ENCODE measurements around the gene CIZ1. TPM values are rescaled to one million over a fixed set of nuclear protein-coding genes. Genes with fewer than 3 reads are reported as not detected.

The CIZ1 gene
- total RNA-seq, 1 donor from 2014 or later: 164 TPM

GRCh38 chr9:128125580-128126354, 65.6 kb downstream of the CIZ1 start:
- Mint-ChIP-seq H3K9me3 (ENCODE audit: low read depth) (peaks cover 5% of the 10 kb centered on the region), H3K36me3 (ENCODE audit: insufficient read depth) (peaks cover 4% of the 10 kb centered on the region), H3K27me3 (peaks cover 3% of the 10 kb centered on the region), H3K4me3 (ENCODE audit: low read depth) (peak overlapping the region; percentile 77), H3K4me1 (ENCODE audit: low read depth) (peaks cover 7% of the 10 kb centered on the region), H3K27ac (no peak overlapping the region)
- TF ChIP-seq, protein P1, sequence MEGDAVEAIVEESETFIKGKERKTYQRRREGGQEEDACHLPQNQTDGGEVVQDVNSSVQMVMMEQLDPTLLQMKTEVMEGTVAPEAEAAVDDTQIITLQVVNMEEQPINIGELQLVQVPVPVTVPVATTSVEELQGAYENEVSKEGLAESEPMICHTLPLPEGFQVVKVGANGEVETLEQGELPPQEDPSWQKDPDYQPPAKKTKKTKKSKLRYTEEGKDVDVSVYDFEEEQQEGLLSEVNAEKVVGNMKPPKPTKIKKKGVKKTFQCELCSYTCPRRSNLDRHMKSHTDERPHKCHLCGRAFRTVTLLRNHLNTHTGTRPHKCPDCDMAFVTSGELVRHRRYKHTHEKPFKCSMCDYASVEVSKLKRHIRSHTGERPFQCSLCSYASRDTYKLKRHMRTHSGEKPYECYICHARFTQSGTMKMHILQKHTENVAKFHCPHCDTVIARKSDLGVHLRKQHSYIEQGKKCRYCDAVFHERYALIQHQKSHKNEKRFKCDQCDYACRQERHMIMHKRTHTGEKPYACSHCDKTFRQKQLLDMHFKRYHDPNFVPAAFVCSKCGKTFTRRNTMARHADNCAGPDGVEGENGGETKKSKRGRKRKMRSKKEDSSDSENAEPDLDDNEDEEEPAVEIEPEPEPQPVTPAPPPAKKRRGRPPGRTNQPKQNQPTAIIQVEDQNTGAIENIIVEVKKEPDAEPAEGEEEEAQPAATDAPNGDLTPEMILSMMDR (IDR thresholded peaks at IDR 0.05; ENCODE audit: unreplicated experiment): no peak
- DNase-seq (ENCODE audit: low spot score, unreplicated experiment): no peak

DNA sequence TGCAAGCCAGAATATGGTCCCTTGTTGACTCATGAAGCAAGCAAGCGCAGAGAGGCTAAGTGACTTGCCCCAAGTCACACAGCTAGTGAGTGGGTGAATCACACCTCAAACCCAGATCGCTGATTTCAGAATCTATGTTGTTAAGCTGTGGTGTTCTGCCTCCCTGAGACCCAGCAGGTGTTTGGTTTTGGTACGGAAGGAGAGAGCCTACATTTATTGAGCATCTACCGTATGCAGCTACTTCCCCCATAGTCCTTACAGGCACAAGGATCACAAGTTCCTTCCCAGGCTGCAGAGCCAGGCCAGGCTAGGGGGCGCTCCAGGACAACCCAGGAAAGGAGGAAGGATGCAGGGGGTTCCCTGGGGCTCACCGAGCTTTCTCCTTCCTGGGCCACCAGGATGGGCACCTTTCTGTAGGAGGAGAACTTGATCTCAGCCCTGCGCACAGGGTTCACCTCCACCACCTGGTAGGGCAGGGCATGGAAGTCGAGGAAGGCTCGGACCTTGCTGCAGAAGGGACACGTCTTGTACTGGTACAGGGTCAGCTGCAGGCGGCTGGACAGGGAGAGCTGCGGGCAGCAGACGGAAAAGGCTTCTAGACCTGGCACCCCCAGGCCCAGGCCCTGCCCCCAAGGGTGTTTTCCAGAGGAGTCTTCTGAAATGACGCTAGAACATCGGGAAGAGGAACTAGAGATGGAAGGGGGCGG, 66.3 kb downstream of the CIZ1 start:
- peaks cover 4% of the 10 kb centered on the region for H3K36me3 Mint-ChIP-seq (ENCODE audit: insufficient read depth)
- DNase-seq (ENCODE audit: low spot score, unreplicated experiment): peak; percentile 37
- TF ChIP-seq, protein P1 (IDR thresholded peaks at IDR 0.05; ENCODE audit: unreplicated experiment): peak; percentile 57
- H3K27ac Mint-ChIP-seq: no peak overlapping the region
- H3K4me3 Mint-ChIP-seq (ENCODE audit: low read depth): peak overlapping the region; percentile 41
- peaks cover 5% of the 10 kb centered on the region for H3K9me3 Mint-ChIP-seq (ENCODE audit: low read depth)
- peaks cover 7% of the 10 kb centered on the region for H3K4me1 Mint-ChIP-seq (ENCODE audit: low read depth)
- H3K27me3 Mint-ChIP-seq: peaks cover 3% of the 10 kb centered on the region

DNA sequence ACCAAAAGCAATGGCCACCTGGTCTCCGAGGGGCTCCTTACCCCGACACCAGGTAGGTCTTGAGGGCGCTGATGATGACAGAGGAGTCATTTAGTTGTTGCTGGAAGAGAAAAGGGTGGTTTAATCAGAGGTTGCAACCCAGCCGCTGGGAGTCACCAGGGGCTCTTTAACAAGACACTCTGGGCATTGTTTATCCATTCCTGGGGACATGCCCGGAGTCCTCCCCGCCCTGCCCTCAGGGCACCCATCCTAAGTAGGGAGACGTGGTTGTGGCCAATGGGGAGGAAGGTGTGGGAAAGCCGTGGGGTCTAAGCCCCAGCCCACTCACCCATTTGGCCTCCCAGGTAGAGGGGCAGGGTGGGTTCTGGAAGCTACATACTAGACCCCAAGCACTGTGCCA, 66.9 kb downstream of the CIZ1 start:
- H3K4me1 Mint-ChIP-seq (ENCODE audit: low read depth): peaks cover 7% of the 10 kb centered on the region
- peaks cover 4% of the 10 kb centered on the region for H3K36me3 Mint-ChIP-seq (ENCODE audit: insufficient read depth)
- peaks cover 3% of the 10 kb centered on the region for H3K27me3 Mint-ChIP-seq
- H3K27ac Mint-ChIP-seq: no peak overlapping the region
- H3K4me3 Mint-ChIP-seq (ENCODE audit: low read depth): no peak overlapping the region
- peaks cover 3% of the 10 kb centered on the region for H3K9me3 Mint-ChIP-seq (ENCODE audit: low read depth)
- TF ChIP-seq, protein P1 (IDR thresholded peaks at IDR 0.05; ENCODE audit: unreplicated experiment): no peak
- DNase-seq (ENCODE audit: low spot score, unreplicated experiment): no peak

GRCh38 chr9:128123451-128124080, 67.8 kb downstream of the CIZ1 start:
- H3K27ac Mint-ChIP-seq: no peak overlapping the region
- H3K4me3 Mint-ChIP-seq (ENCODE audit: low read depth): no peak overlapping the region
- peaks cover 4% of the 10 kb centered on the region for H3K36me3 Mint-ChIP-seq (ENCODE audit: insufficient read depth)
- TF ChIP-seq, protein P1 (IDR thresholded peaks at IDR 0.05; ENCODE audit: unreplicated experiment): no peak
- H3K27me3 Mint-ChIP-seq: no peaks in the 10 kb centered on the region
- no peaks in the 10 kb centered on the region for H3K9me3 Mint-ChIP-seq (ENCODE audit: low read depth)
- peaks cover 7% of the 10 kb centered on the region for H3K4me1 Mint-ChIP-seq (ENCODE audit: low read depth)
- DNase-seq (ENCODE audit: low spot score, unreplicated experiment): no peak

DNA sequence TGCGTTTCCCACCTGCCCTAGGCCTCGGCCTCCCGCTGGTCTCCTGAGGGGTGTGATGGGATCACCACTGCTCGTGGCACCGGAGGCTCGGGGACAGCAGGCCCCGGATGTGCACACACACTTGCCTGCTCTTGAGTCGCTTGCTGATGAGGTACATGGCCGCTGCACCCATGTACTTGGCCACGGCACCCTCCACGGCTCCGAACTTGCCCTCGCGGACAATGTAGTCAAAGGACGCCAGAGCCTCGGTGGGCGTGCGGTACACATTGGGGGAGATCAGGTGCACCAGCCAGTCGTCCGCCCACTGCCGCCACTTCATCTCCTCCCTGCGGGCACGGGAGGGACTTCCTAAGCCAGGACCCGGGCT, 68.6 kb downstream of the CIZ1 start:
- Mint-ChIP-seq H3K9me3 (ENCODE audit: low read depth) (no peaks in the 10 kb centered on the region), H3K27ac (no peak overlapping the region), H3K36me3 (ENCODE audit: insufficient read depth) (peaks cover 4% of the 10 kb centered on the region), H3K4me3 (ENCODE audit: low read depth) (no peak overlapping the region), H3K27me3 (peaks cover under 1% of the 10 kb centered on the region), H3K4me1 (ENCODE audit: low read depth) (peaks cover 7% of the 10 kb centered on the region)
- TF ChIP-seq, protein P1 (IDR thresholded peaks at IDR 0.05; ENCODE audit: unreplicated experiment): no peak
- DNase-seq (ENCODE audit: low spot score, unreplicated experiment): no peak

Data from progenitor cell of endocrine pancreas (in vitro differentiated cells).